Measurements from ENCODE around the gene VMP1. TPM values are rescaled to one million over a fixed set of nuclear protein-coding genes. Genes with fewer than 3 reads are reported as not detected.

VMP1 gene
- total RNA-seq = 50.8 TPM
- long read RNA-seq, full-length matches to known transcripts = 36 of 40 reads
- long read RNA-seq, partial matches to known transcripts = 0 of 40 reads
- long read RNA-seq, other reads (novel, unspliced or antisense) = 4 of 40 reads

- peak; percentile 98 for DNase-seq
- no peaks in the 10 kb centered on the region for H3K36me3 ChIP-seq
- H3K4me3 ChIP-seq = peak within 1 kb of the TSS; percentile 88
- TF ChIP-seq CTCF (IDR thresholded peaks at IDR 0.05; ENCODE audit: borderline replicate concordance) = no peak
- no peaks in the 10 kb centered on the region for H3K27me3 ChIP-seq (ENCODE audit: low read depth)
- intact Hi-C loops (cut with micrococcal nuclease) = no loop called here
- no peaks in the 10 kb centered on the region for H3K9me3 ChIP-seq (replicated peaks)
- peak within 1 kb of the TSS; percentile 93 for H3K27ac ChIP-seq (replicated peaks)
- peaks cover 72% of the 10 kb centered on the region for H3K4me1 ChIP-seq
Observed at GRCh38 chr17:59707149-59707970, at the start of gene VMP1, which contains the start of gene PTRH2. VMP1 (plus strand) TSS chr17:59707654; CDS start chr17:59731447, 23,793 bp downstream. PTRH2 (minus strand) TSS chr17:59707430; CDS start chr17:59697978, 9,452 bp downstream.

- Histone ChIP-seq H3K36me3 (peaks cover 95% of the 10 kb centered on the region), H3K27me3 (ENCODE audit: low read depth) (no peaks in the 10 kb centered on the region), H3K9me3 (replicated peaks) (no peaks in the 10 kb centered on the region), H3K4me3 (no peak overlapping the region), H3K27ac (replicated peaks) (no peak overlapping the region), H3K4me1 (peaks cover 30% of the 10 kb centered on the region)
- TF ChIP-seq CTCF (IDR thresholded peaks at IDR 0.05; ENCODE audit: borderline replicate concordance) = no peak
- intact Hi-C loops (cut with micrococcal nuclease) = no loop called here
- DNase-seq = no peak
Observed at GRCh38 chr17:59666235-59666634, 41.2 kb upstream of the VMP1 start.

GRCh38 chr17:59668816-59669215 is 38.6 kb upstream of the VMP1 start:
- intact Hi-C loops (cut with micrococcal nuclease) = no loop called here
- peak overlapping the region; percentile 22 for H3K27ac ChIP-seq (replicated peaks)
- peaks cover 30% of the 10 kb centered on the region for H3K4me1 ChIP-seq
- no peak for DNase-seq
- peaks cover 88% of the 10 kb centered on the region for H3K36me3 ChIP-seq
- no peak for TF ChIP-seq CTCF (IDR thresholded peaks at IDR 0.05; ENCODE audit: borderline replicate concordance)
- H3K4me3 ChIP-seq = no peak overlapping the region
- H3K9me3 ChIP-seq (replicated peaks) = no peaks in the 10 kb centered on the region
- no peaks in the 10 kb centered on the region for H3K27me3 ChIP-seq (ENCODE audit: low read depth)

GRCh38 chr17:59669411-59669810 is 38.0 kb upstream of the VMP1 start:
- peaks cover 88% of the 10 kb centered on the region for H3K36me3 ChIP-seq
- no peak for TF ChIP-seq CTCF (IDR thresholded peaks at IDR 0.05; ENCODE audit: borderline replicate concordance)

GRCh38 chr17:59669944-59670343 is 37.5 kb upstream of the VMP1 start:
- intact Hi-C loops (cut with micrococcal nuclease) = no loop called here
- Histone ChIP-seq H3K4me3 (no peak overlapping the region), H3K9me3 (replicated peaks) (no peaks in the 10 kb centered on the region), H3K27me3 (ENCODE audit: low read depth) (no peaks in the 10 kb centered on the region), H3K36me3 (peaks cover 88% of the 10 kb centered on the region), H3K27ac (replicated peaks) (no peak overlapping the region), H3K4me1 (peaks cover 30% of the 10 kb centered on the region)
- TF ChIP-seq CTCF (IDR thresholded peaks at IDR 0.05; ENCODE audit: borderline replicate concordance) = no peak
- no peak for DNase-seq

More at GRCh38 chr17:59669411-59669810, 38.0 kb upstream of the VMP1 start:
- no peaks in the 10 kb centered on the region for H3K9me3 ChIP-seq (replicated peaks)
- no peaks in the 10 kb centered on the region for H3K27me3 ChIP-seq (ENCODE audit: low read depth)
- H3K4me3 ChIP-seq = no peak overlapping the region
- peaks cover 30% of the 10 kb centered on the region for H3K4me1 ChIP-seq
- peak overlapping the region; percentile 22 for H3K27ac ChIP-seq (replicated peaks)
- intact Hi-C loops (cut with micrococcal nuclease) = no loop called here
- DNase-seq = no peak

All from left ventricle myocardium inferior (tissue), 1 donor.